GM23338 (cell line): ENCODE results near the gene AK2. TPM values are rescaled to one million over a fixed set of nuclear protein-coding genes. Genes with fewer than 3 reads are reported as not detected.
"Not testable (repeated sequence)": the region's sequence is repeated elsewhere in the genome, so short reads cannot be mapped to it uniquely, and the experiment has no call there.

ENCODE experiments used
- ATAC-seq: fragments of 200-7000 bp; cut with Tn5 transposase; 3 replicates; pipeline ENCODE4 v1.9.1; 2020
- DNase-seq: peaks from one replicate; pipeline ENCODE4 v3.0.0-alpha.2; 2015; ENCODE audit warnings: low spot score
- H2AFZ ChIP-seq: fragments of 200-600 bp; sonication (generic); 2 replicates; pipeline ENCODE4 v1.8.0; 2016; ENCODE audit warnings: antibody characterized with exemption, mild to moderate bottlenecking, moderate library complexity
- H3F3A ChIP-seq: fragments of 200-600 bp; sonication (generic); replicated peaks from 2 replicates; pipeline ENCODE4 v1.8.0; 2017; ENCODE audit warnings: antibody characterized with exemption, mixed run types, low read depth
- H3K27ac ChIP-seq: fragments of 200-600 bp; sonication (generic); 2 replicates; pipeline ENCODE4 v1.6.1; 2016; ENCODE audit warnings: low read depth
- H3K27me3 ChIP-seq: fragments of 200-600 bp; sonication (generic); 2 replicates; pipeline ENCODE4 v1.8.0; 2016; ENCODE audit warnings: mild to moderate bottlenecking, mixed run types, moderate library complexity; ENCODE audit not compliant: insufficient read depth
- H3K36me3 ChIP-seq: fragments of 200-600 bp; sonication (generic); 2 replicates; pipeline ENCODE4 v1.8.0; 2016; ENCODE audit warnings: mild to moderate bottlenecking; ENCODE audit not compliant: insufficient read depth
- H3K4me1 ChIP-seq: fragments of 200-600 bp; sonication (generic); 2 replicates; pipeline ENCODE4 v1.8.0; 2016; ENCODE audit warnings: mild to moderate bottlenecking, moderate library complexity; ENCODE audit not compliant: insufficient read depth
- H3K4me2 ChIP-seq: fragments of 200-600 bp; sonication (generic); 2 replicates; pipeline ENCODE4 v1.7.1; 2017; ENCODE audit warnings: mixed run types
- H3K4me3 ChIP-seq: fragments of 200-600 bp; sonication (generic); 2 replicates; pipeline ENCODE4 v1.6.1; 2016; ENCODE audit warnings: mixed run types
- H3K79me2 ChIP-seq: fragments of 200-600 bp; sonication (generic); replicated peaks from 2 replicates; pipeline ENCODE4 v1.8.0; 2017; ENCODE audit warnings: mild to moderate bottlenecking; ENCODE audit not compliant: insufficient read depth
- H3K9me2 ChIP-seq: fragments of 200-600 bp; sonication (generic); 2 replicates; pipeline ENCODE4 v1.8.0; 2017; ENCODE audit not compliant: insufficient read depth
- H4K20me1 ChIP-seq: fragments of 200-600 bp; sonication (generic); replicated peaks from 2 replicates; pipeline ENCODE4 v1.8.0; 2017; ENCODE audit warnings: mild to moderate bottlenecking; ENCODE audit not compliant: insufficient read depth
- H3K27ac Mint-ChIP-seq: 2 replicates; pipeline ENCODE4 v1.8.0; 2020; ENCODE audit warnings: inconsistent platforms, mild to moderate bottlenecking, moderate library complexity, mixed read lengths
- H3K27me3 Mint-ChIP-seq: 3 replicates; pipeline ENCODE4 v1.8.0; 2022; ENCODE audit warnings: low read depth, mild to moderate bottlenecking, moderate library complexity, mixed read lengths, inconsistent platforms; ENCODE audit not compliant: insufficient read depth, poor library complexity
- H3K36me3 Mint-ChIP-seq: 3 replicates; pipeline ENCODE4 v1.8.0; 2021; ENCODE audit warnings: low read depth, mild to moderate bottlenecking, inconsistent platforms, moderate library complexity, mixed read lengths
- H3K4me1 Mint-ChIP-seq: 3 replicates; pipeline ENCODE4 v1.8.0; 2020; ENCODE audit warnings: mild to moderate bottlenecking, inconsistent platforms, mixed read lengths
- H3K4me3 Mint-ChIP-seq: 3 replicates; pipeline ENCODE4 v1.8.0; 2021; ENCODE audit warnings: moderate library complexity, mild to moderate bottlenecking, inconsistent platforms, mixed read lengths
- H3K9me3 Mint-ChIP-seq: 3 replicates; pipeline ENCODE4 v1.8.0; 2020; ENCODE audit warnings: moderate library complexity, mild to moderate bottlenecking, inconsistent platforms, mixed read lengths
- JUNB ChIP-seq: IDR thresholded peaks from one replicate; pipeline ENCODE4 v1.6.1; 2016; ENCODE audit warnings: antibody characterized with exemption; ENCODE audit not compliant: unreplicated experiment
- ZNF114 ChIP-seq: fragments of 250-450 bp; sonication (Bioruptor Pico); IDR thresholded peaks from 2 replicates; pipeline ENCODE4 v1.5.0; 2020; ENCODE audit warnings: mild to moderate bottlenecking, moderate library complexity
- ZNF331 ChIP-seq: fragments of 250-450 bp; sonication (Bioruptor Pico); IDR thresholded peaks from 2 replicates; pipeline ENCODE4 v1.5.0; 2020; ENCODE audit warnings: low read depth, mild to moderate bottlenecking, moderate library complexity
- polyA plus RNA-seq: library from polyadenylated mRNA; unstranded; fragments of >200 nt; fragmentation: Nextera tagmentation; extraction: Ambion mirVana; gene quantifications from 2 replicates; pipeline ENCODE4 v1.2.1, GENCODE V29; 2016
- total RNA-seq: library from RNA; depleted of rRNA; stranded (reverse); fragments of >200 nt; shearing (Covaris generic); gene quantifications from 2 replicates; pipeline ENCODE4 v1.2.3, GENCODE V29; 2014
- TF ChIP-seq, protein P1 (sequence below), 2 experiments: fragments of 200-600 bp in 1 of 2; sonication (generic) in 1 of 2; conservative IDR thresholded peaks; 2 replicates each; pipeline versions ENCODE4 v1.5.1 to v1.6.1; 2016 to 2017; ENCODE audit warnings: antibody characterized with exemption in 2 of 2, low read depth in 2 of 2, mild to moderate bottlenecking in 2 of 2, moderate library complexity in 1 of 2

AK2 gene
- total and polyA plus RNA-seq, 2 experiments from 2014 or later, result 125 to 142 TPM

GRCh38 chr1:33025180-33025569, 11.5 kb downstream of the AK2 start (continued):
- TF ChIP-seq, protein P1, sequence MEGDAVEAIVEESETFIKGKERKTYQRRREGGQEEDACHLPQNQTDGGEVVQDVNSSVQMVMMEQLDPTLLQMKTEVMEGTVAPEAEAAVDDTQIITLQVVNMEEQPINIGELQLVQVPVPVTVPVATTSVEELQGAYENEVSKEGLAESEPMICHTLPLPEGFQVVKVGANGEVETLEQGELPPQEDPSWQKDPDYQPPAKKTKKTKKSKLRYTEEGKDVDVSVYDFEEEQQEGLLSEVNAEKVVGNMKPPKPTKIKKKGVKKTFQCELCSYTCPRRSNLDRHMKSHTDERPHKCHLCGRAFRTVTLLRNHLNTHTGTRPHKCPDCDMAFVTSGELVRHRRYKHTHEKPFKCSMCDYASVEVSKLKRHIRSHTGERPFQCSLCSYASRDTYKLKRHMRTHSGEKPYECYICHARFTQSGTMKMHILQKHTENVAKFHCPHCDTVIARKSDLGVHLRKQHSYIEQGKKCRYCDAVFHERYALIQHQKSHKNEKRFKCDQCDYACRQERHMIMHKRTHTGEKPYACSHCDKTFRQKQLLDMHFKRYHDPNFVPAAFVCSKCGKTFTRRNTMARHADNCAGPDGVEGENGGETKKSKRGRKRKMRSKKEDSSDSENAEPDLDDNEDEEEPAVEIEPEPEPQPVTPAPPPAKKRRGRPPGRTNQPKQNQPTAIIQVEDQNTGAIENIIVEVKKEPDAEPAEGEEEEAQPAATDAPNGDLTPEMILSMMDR (conservative IDR thresholded peaks at IDR 0.05; ENCODE audit: low read depth in 2 of 2), result no peak
- TF ChIP-seq JUNB (no peak), ZNF331 (CRISPR knock-in tag) (no peak)

DNA sequence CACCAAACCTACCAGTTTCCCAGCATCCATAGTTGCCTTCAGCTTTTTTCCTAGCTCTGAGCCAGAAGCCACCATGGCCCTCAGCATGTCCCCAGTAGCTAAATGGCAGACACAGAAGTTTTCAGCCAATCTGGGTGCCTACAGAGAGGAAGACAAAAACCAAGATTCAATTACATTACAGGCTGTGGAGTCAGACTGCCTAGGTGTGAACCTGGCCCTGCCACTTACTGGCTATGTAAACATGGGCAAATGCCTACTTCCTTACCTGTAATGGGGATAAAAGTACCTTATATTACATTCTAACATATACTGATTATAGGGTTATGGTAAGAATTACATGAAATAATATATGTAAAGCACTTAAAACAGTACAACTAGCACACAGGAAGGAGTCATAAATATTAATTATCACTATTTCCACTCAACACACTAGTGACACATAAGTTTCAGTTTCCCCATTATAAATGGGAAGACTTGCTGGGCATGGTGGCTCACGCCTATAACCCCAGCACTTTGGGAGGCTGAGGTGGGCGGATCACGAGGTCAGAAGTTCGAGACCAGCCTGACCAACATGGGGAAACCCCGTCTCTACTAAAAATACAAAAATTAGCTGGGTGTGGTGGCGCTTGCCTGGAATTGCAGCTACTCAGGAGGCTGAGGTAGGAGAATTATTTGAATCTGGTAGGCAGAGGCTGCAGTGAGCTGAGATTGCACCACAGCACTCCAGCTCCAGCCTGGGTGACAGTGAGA, 12.1 kb downstream of the AK2 start:
- H3K27ac ChIP-seq, H3K4me3 Mint-ChIP-seq, H3F3A ChIP-seq, DNase-seq, H3K4me1 ChIP-seq, H3K9me2 ChIP-seq, H3K27me3 ChIP-seq, H3K4me2 ChIP-seq, ATAC-seq, H3K27me3 Mint-ChIP-seq, H2AFZ ChIP-seq, H3K27ac Mint-ChIP-seq, H3K4me3 ChIP-seq, H3K9me3 Mint-ChIP-seq: not testable (repeated sequence)
- Histone ChIP-seq H3K36me3 (peaks cover 28% of the 10 kb centered on the region), H4K20me1 (peaks cover 53% of the 10 kb centered on the region), H3K79me2 (peaks cover 54% of the 10 kb centered on the region)
- Mint-ChIP-seq H3K4me1 (peaks cover 20% of the 10 kb centered on the region), H3K36me3 (peaks cover 54% of the 10 kb centered on the region)

GRCh38 chr1:33022650-33023200, 14.0 kb downstream of the AK2 start:
- DNase-seq (no peak), ATAC-seq (no peak)
- H3K4me2 ChIP-seq, result no peak overlapping the region
- H3K9me2 ChIP-seq, result no peaks in the 10 kb centered on the region
- H3K79me2 ChIP-seq, result peaks cover 35% of the 10 kb centered on the region
- no peak overlapping the region for H3K27ac ChIP-seq
- H2AFZ ChIP-seq, result no peak overlapping the region
- no peaks in the 10 kb centered on the region for H3K27me3 ChIP-seq
- Mint-ChIP-seq H3K27me3 (no peaks in the 10 kb centered on the region), H3K36me3 (peaks cover 68% of the 10 kb centered on the region), H3K4me1 (peaks cover 8% of the 10 kb centered on the region), H3K9me3 (no peaks in the 10 kb centered on the region), H3K4me3 (no peak overlapping the region), H3K27ac (no peak overlapping the region)
- H3K36me3 ChIP-seq, result peaks cover 35% of the 10 kb centered on the region
- peaks cover 40% of the 10 kb centered on the region for H4K20me1 ChIP-seq
- no peaks in the 10 kb centered on the region; the same call in 1 of the 2 replicates for H3F3A ChIP-seq
- H3K4me3 ChIP-seq, result no peak overlapping the region
- no peaks in the 10 kb centered on the region for H3K4me1 ChIP-seq
- TF ChIP-seq ZNF114 (CRISPR knock-in tag), result no peak
